ENCODE measurements around the gene CCNK.

Gene CCNK

GRCh38 chr14:99497341-99497740 lies 16.1 kb downstream of the CCNK start:
- Histone ChIP-seq H3K4me1 (ENCODE audit: control insufficient read depth, insufficient read depth, low read length) (no peaks in the 10 kb centered on the region), H3K36me3 (ENCODE audit: control insufficient read depth, insufficient read depth, low read length) (peaks cover 30% of the 10 kb centered on the region), H3K27ac (ENCODE audit: low read depth, low read length) (no peak overlapping the region), H3K4me3 (ENCODE audit: low read length) (no peak overlapping the region), H3K9ac (ENCODE audit: low read length) (no peak overlapping the region), H3K27me3 (ENCODE audit: control insufficient read depth, insufficient read depth, low read length) (no peaks in the 10 kb centered on the region)

DNA sequence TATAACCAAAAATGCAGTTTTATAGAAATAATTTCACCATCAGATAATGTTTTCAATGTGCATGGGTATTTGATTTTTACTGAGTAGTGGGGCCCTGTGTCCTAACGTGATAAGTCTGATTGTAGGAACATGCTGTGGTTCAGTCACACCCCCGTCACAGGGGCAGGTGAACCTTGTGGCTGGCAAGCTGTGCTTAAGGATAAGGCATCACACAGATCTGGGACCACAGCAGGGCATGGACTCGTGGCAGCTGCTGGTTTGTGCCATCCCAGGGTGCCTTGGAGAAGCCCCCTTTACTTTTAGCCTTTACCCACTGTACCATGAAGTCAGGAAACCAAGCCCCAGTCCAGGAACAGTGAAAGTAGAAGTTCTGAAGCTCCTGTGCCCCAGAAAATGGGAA lies 16.7 kb downstream of the CCNK start:
- H3K9ac ChIP-seq (ENCODE audit: low read length) = no peak overlapping the region
- H3K27ac ChIP-seq (ENCODE audit: low read depth, low read length) = no peak overlapping the region
- no peaks in the 10 kb centered on the region for H3K27me3 ChIP-seq (ENCODE audit: control insufficient read depth, insufficient read depth, low read length)
- no peaks in the 10 kb centered on the region for H3K4me1 ChIP-seq (ENCODE audit: control insufficient read depth, insufficient read depth, low read length)
- H3K4me3 ChIP-seq (ENCODE audit: low read length) = no peak overlapping the region
- H3K36me3 ChIP-seq (ENCODE audit: control insufficient read depth, insufficient read depth, low read length) = peaks cover 35% of the 10 kb centered on the region

DNA sequence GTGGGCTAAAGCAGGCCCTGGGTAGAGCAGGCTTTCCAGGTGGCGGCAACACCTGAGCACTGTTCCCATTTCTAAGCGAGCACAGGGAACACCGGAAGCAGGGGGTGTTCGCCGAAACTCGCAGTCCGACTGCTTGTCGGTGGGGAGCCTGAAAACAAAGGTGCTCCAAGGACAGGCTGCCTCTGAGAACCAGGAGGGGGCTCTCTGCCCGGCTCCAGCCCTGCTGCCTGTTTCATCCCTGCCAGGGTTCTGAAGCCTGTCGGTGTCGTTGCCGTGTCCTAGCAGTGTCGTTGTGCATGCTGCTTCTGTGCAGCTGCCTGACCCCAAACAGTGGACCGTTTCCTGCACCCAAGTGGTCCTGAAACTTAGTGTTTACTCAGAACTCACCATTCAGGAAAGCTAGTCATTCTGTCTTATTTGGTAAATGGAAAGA lies 21.8 kb downstream of the CCNK start:
- no peak overlapping the region for H3K9ac ChIP-seq (ENCODE audit: low read length)
- no peak overlapping the region for H3K27ac ChIP-seq (ENCODE audit: low read depth, low read length)
- no peak overlapping the region for H3K4me3 ChIP-seq (ENCODE audit: low read length)
- H3K4me1 ChIP-seq (ENCODE audit: control insufficient read depth, insufficient read depth, low read length) = no peaks in the 10 kb centered on the region
- no peaks in the 10 kb centered on the region for H3K27me3 ChIP-seq (ENCODE audit: control insufficient read depth, insufficient read depth, low read length)
- peaks cover 51% of the 10 kb centered on the region for H3K36me3 ChIP-seq (ENCODE audit: control insufficient read depth, insufficient read depth, low read length)

GRCh38 chr14:99503848-99504453 lies 22.7 kb downstream of the CCNK start:
- H3K4me3 ChIP-seq (ENCODE audit: low read length) = no peak overlapping the region
- H3K36me3 ChIP-seq (ENCODE audit: control insufficient read depth, insufficient read depth, low read length) = peaks cover 58% of the 10 kb centered on the region
- no peak overlapping the region for H3K27ac ChIP-seq (ENCODE audit: low read depth, low read length)
- H3K9ac ChIP-seq (ENCODE audit: low read length) = no peak overlapping the region
- no peaks in the 10 kb centered on the region for H3K4me1 ChIP-seq (ENCODE audit: control insufficient read depth, insufficient read depth, low read length)
- no peaks in the 10 kb centered on the region for H3K27me3 ChIP-seq (ENCODE audit: control insufficient read depth, insufficient read depth, low read length)

DNA sequence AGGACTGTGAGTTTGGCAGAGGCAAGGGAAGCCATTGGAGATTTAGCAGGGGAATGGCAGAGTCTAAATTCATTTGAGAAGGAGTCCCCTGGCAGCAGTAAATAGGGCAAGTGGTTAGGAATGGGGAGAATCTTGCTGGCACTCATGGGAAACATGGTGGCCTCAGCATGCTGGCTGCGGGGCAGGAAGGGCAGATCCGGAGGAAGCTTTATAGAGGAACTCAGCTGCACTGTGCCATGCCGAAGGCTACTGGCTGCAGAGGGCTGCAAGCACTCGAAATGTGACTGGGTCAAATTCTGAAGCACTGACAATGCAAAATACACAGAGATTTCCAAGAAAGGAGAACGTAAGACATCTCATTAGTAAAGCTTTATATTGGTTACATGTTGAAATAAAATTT lies 23.9 kb downstream of the CCNK start:
- Histone ChIP-seq H3K36me3 (ENCODE audit: control insufficient read depth, insufficient read depth, low read length) (peaks cover 60% of the 10 kb centered on the region), H3K9ac (ENCODE audit: low read length) (no peak overlapping the region), H3K27ac (ENCODE audit: low read depth, low read length) (no peak overlapping the region), H3K27me3 (ENCODE audit: control insufficient read depth, insufficient read depth, low read length) (no peaks in the 10 kb centered on the region), H3K4me3 (ENCODE audit: low read length) (no peak overlapping the region), H3K4me1 (ENCODE audit: control insufficient read depth, insufficient read depth, low read length) (no peaks in the 10 kb centered on the region)

- H3K27ac ChIP-seq (ENCODE audit: low read depth, low read length) = no peak overlapping the region
- no peaks in the 10 kb centered on the region for H3K27me3 ChIP-seq (ENCODE audit: control insufficient read depth, insufficient read depth, low read length)
- H3K9ac ChIP-seq (ENCODE audit: low read length) = no peak overlapping the region
- H3K4me3 ChIP-seq (ENCODE audit: low read length) = no peak overlapping the region
- H3K4me1 ChIP-seq (ENCODE audit: control insufficient read depth, insufficient read depth, low read length) = peaks cover 5% of the 10 kb centered on the region
- peaks cover 54% of the 10 kb centered on the region for H3K36me3 ChIP-seq (ENCODE audit: control insufficient read depth, insufficient read depth, low read length)
Observed at GRCh38 chr14:99506276-99506675, 25.1 kb downstream of the CCNK start.

GRCh38 chr14:99507860-99508640 lies 26.8 kb downstream of the CCNK start:
- Histone ChIP-seq H3K9ac (ENCODE audit: low read length) (no peak overlapping the region), H3K27me3 (ENCODE audit: control insufficient read depth, insufficient read depth, low read length) (no peaks in the 10 kb centered on the region), H3K27ac (ENCODE audit: low read depth, low read length) (no peak overlapping the region), H3K4me1 (ENCODE audit: control insufficient read depth, insufficient read depth, low read length) (peaks cover 12% of the 10 kb centered on the region), H3K36me3 (ENCODE audit: control insufficient read depth, insufficient read depth, low read length) (peaks cover 43% of the 10 kb centered on the region), H3K4me3 (ENCODE audit: low read length) (no peak overlapping the region)

- Histone ChIP-seq H3K9ac (ENCODE audit: low read length) (no peak overlapping the region), H3K27ac (ENCODE audit: low read depth, low read length) (no peak overlapping the region), H3K36me3 (ENCODE audit: control insufficient read depth, insufficient read depth, low read length) (peaks cover 43% of the 10 kb centered on the region)
Observed at GRCh38 chr14:99508896-99509629, 27.9 kb downstream of the CCNK start.

GRCh38 chr14:99509871-99510555 lies 28.8 kb downstream of the CCNK start:
- H3K27me3 ChIP-seq (ENCODE audit: control insufficient read depth, insufficient read depth, low read length) = no peaks in the 10 kb centered on the region
- H3K27ac ChIP-seq (ENCODE audit: low read depth, low read length) = no peak overlapping the region
- no peak overlapping the region for H3K4me3 ChIP-seq (ENCODE audit: low read length)
- H3K9ac ChIP-seq (ENCODE audit: low read length) = no peak overlapping the region
- H3K4me1 ChIP-seq (ENCODE audit: control insufficient read depth, insufficient read depth, low read length) = peaks cover 12% of the 10 kb centered on the region
- H3K36me3 ChIP-seq (ENCODE audit: control insufficient read depth, insufficient read depth, low read length) = peaks cover 43% of the 10 kb centered on the region

More at GRCh38 chr14:99508896-99509629, 27.9 kb downstream of the CCNK start:
- Histone ChIP-seq H3K4me3 (ENCODE audit: low read length) (no peak overlapping the region), H3K27me3 (ENCODE audit: control insufficient read depth, insufficient read depth, low read length) (no peaks in the 10 kb centered on the region), H3K4me1 (ENCODE audit: control insufficient read depth, insufficient read depth, low read length) (peaks cover 12% of the 10 kb centered on the region)

- Histone ChIP-seq H3K36me3 (ENCODE audit: control insufficient read depth, insufficient read depth, low read length) (peaks cover 42% of the 10 kb centered on the region), H3K27me3 (ENCODE audit: control insufficient read depth, insufficient read depth, low read length) (no peaks in the 10 kb centered on the region), H3K9ac (ENCODE audit: low read length) (no peak overlapping the region), H3K4me3 (ENCODE audit: low read length) (no peak overlapping the region), H3K4me1 (ENCODE audit: control insufficient read depth, insufficient read depth, low read length) (peaks cover 12% of the 10 kb centered on the region), H3K27ac (ENCODE audit: low read depth, low read length) (peak overlapping the region; percentile 33)
Observed at GRCh38 chr14:99510556-99511139, 29.4 kb downstream of the CCNK start.

- peaks cover 12% of the 10 kb centered on the region for H3K4me1 ChIP-seq (ENCODE audit: control insufficient read depth, insufficient read depth, low read length)
- H3K9ac ChIP-seq (ENCODE audit: low read length) = no peak overlapping the region
- peaks cover 33% of the 10 kb centered on the region for H3K36me3 ChIP-seq (ENCODE audit: control insufficient read depth, insufficient read depth, low read length)
- H3K27me3 ChIP-seq (ENCODE audit: control insufficient read depth, insufficient read depth, low read length) = no peaks in the 10 kb centered on the region
- no peak overlapping the region for H3K4me3 ChIP-seq (ENCODE audit: low read length)
- peak overlapping the region; percentile 77 for H3K27ac ChIP-seq (ENCODE audit: low read depth, low read length)
Observed at GRCh38 chr14:99511421-99512109, 30.4 kb downstream of the CCNK start.

Data from rectal smooth muscle tissue (tissue), 1 donor.